HepG2 (cell line): ENCODE results near the gene TSPAN31. TPM values are rescaled to one million over a fixed set of nuclear protein-coding genes. Genes with fewer than 3 reads are reported as not detected.

ENCODE experiments used
- FOXP1 ChIP-seq, 2 experiments: fragments of 450-650 bp in 1 of 2; IDR thresholded peaks; 2 replicates each; pipeline ENCODE4 v1.6.1; 2017 to 2018; ENCODE audit warnings: antibody characterized with exemption in 1 of 2
- HMGXB4 ChIP-seq, 2 experiments: sonication (generic) in 1 of 2; formaldehyde crosslinking in 1 of 2; IDR thresholded peaks; 2 replicates each; pipeline versions ENCODE4 v1.4.0 to v1.6.1; 2018 to 2020; ENCODE audit warnings: missing genetic modification reagents in 2 of 2, borderline replicate concordance in 1 of 2, low read depth in 1 of 2, mild to moderate bottlenecking in 1 of 2, missing biosample characterization in 1 of 2
- KAT8 ChIP-seq: IDR thresholded peaks from 2 replicates; pipeline ENCODE4 v1.6.1; 2016; ENCODE audit warnings: missing genetic modification reagents, missing compliant biosample characterization
- PATZ1 ChIP-seq: sonication (generic); formaldehyde crosslinking; IDR thresholded peaks from 2 replicates; pipeline ENCODE4 v1.4.0; 2020; ENCODE audit warnings: missing genetic modification reagents
- PCBP1 ChIP-seq: fragments of 200-400 bp; formaldehyde crosslinking; IDR thresholded peaks from 2 replicates; pipeline ENCODE4 v1.6.1; 2017; ENCODE audit warnings: mild to moderate bottlenecking, low read depth, low read length, borderline replicate concordance
- PHF21A ChIP-seq: sonication (generic); formaldehyde crosslinking; IDR thresholded peaks from 2 replicates; pipeline ENCODE4 v1.5.0; 2020; ENCODE audit warnings: mild to moderate bottlenecking, missing genetic modification reagents
- REL ChIP-seq: sonication (generic); formaldehyde crosslinking; conservative IDR thresholded peaks from 2 replicates; pipeline ENCODE4 v1.8.0; 2022; ENCODE audit warnings: mild to moderate bottlenecking, missing genetic modification reagents, moderate library complexity
- SMAD9 ChIP-seq: sonication (generic); formaldehyde crosslinking; IDR thresholded peaks from 2 replicates; pipeline ENCODE4 v1.5.1; 2020; ENCODE audit warnings: mild to moderate bottlenecking, missing genetic modification reagents
- ZNF142 ChIP-seq: sonication (generic); formaldehyde crosslinking; IDR thresholded peaks from 2 replicates; pipeline ENCODE4 v1.4.0; 2020; ENCODE audit warnings: missing genetic modification reagents
- ZNF232 ChIP-seq: sonication (generic); formaldehyde crosslinking; IDR thresholded peaks from 2 replicates; pipeline ENCODE4 v1.4.0; 2020; ENCODE audit warnings: missing genetic modification reagents, borderline replicate concordance
- ZNF3 ChIP-seq: IDR thresholded peaks from 2 replicates; pipeline ENCODE4 v1.7.0; 2017; ENCODE audit warnings: inconsistent platforms
- ZNF574 ChIP-seq: sonication (generic); formaldehyde crosslinking; IDR thresholded peaks from 2 replicates; pipeline ENCODE4 v1.4.0; 2020; ENCODE audit warnings: missing genetic modification reagents
- ZNF674 ChIP-seq: sonication (generic); formaldehyde crosslinking; IDR thresholded peaks from 2 replicates; pipeline ENCODE4 v1.5.0; 2020; ENCODE audit warnings: low read depth, mild to moderate bottlenecking, missing genetic modification reagents
- ZNF878 ChIP-seq: sonication (generic); formaldehyde crosslinking; IDR thresholded peaks from 2 replicates; pipeline ENCODE4 v1.8.1; 2023; ENCODE audit warnings: mild to moderate bottlenecking, missing genetic modification reagents, moderate library complexity
- ZSCAN12 ChIP-seq: sonication (generic); formaldehyde crosslinking; IDR thresholded peaks from 2 replicates; pipeline ENCODE4 v1.9.0; 2021; ENCODE audit warnings: mild to moderate bottlenecking, missing genetic modification reagents
- polyA plus RNA-seq, 8 experiments: library from polyadenylated mRNA; depleted of rRNA in 3 of 8; stranded (reverse) in 7 of 8; unstranded in 1 of 8; fragments of >200 nt; fragmentation: Illumina TruSeq in 4 of 8; extraction: Trizol in 4 of 8; gene quantifications; 2 replicates each; pipeline versions ENCODE4 v1.2.1 to v1.2.3, GENCODE V29; 2011 to 2016; ENCODE audit warnings: low read depth in 4 of 8, missing spikeins in 1 of 8, mixed read lengths in 1 of 8; ENCODE audit not compliant: insufficient read depth in 1 of 8
- total RNA-seq, 5 experiments: library from RNA; depleted of rRNA; stranded (reverse); fragments of >200 nt; fragmentation: Illumina TruSeq; extraction: Trizol; gene quantifications; 2 replicates each; pipeline ENCODE4 v1.2.3, GENCODE V29; 2016; ENCODE audit warnings: low read depth in 1 of 5

The TSPAN31 gene
- total and polyA plus RNA-seq, 2 of the 13 experiments (the other 11 are each of a cell fraction or from before 2014, with no cell fraction given), result 10.4 to 24.6 TPM

DNA sequence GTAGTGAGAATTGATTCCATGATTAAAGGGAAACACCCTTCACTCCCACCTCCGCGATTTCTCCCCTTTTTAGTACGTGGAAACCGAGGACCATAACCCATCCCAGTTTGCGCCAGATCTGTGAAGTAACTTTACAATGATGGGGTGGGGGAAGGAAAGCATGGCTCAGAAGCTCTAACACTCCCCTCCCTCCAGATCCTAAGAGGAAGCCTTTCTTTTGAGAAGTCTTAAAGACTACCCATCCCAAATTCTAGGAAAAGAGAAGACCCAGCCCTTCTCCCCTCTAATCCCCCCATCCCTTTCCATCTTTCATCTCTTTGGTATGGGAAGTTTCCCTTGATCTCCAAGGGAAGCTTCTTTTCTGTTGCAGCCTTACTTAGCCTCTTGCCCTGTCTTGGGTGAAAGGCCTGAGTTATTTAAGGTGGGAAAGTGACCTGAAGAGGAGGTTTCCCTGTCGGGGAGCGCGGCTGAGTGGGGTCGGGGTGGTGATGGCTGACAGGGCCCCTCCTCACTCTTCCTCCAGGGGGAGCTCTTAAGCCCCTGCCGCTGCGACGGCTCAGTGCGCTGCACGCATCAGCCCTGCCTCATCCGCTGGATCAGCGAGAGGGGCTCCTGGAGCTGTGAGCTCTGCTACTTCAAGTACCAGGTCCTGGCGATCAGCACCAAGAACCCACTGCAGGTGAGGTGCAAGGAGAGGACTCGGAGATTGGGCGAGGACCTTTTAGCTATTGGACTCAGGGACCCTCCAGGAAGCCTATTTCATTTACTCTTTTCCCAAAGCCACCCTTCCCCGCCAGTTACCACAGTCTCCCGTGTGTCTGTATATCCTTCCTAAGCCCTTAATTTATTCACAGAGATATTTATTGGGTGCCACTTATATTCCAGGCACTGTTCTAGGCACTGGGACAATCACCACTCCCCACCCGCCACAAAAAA is 11.8 kb downstream of the TSPAN31 start (continued):
- TF ChIP-seq ZNF574 (CRISPR knock-in tag) (peak; percentile 76), ZSCAN12 (CRISPR knock-in tag) (no peak), ZNF232 (CRISPR knock-in tag) (no peak), PCBP1 (no peak), SMAD9 (CRISPR knock-in tag) (no peak), ZNF674 (CRISPR knock-in tag) (no peak), KAT8 (CRISPR knock-in tag) (no peak), HMGXB4 (CRISPR knock-in tag; IDR thresholded peaks at IDR 0.05; ENCODE audit: borderline replicate concordance in 1 of 2, low read depth in 1 of 2) (peak; percentile 84 to 92), FOXP1 (IDR thresholded peaks at IDR 0.05) (no peak), FOXP1 (CRISPR knock-in tag; IDR thresholded peaks at IDR 0.05) (no peak), ZNF878 (no peak), PATZ1 (CRISPR knock-in tag) (0 out of 2 replicates have a peak, but pooled peaks have one; percentile 13), ZNF142 (no peak), PHF21A (CRISPR knock-in tag) (0 out of 2 replicates have a peak, but pooled peaks have one; percentile 10), REL (no peak), ZNF3 (no peak)
